A549 (cell line): ENCODE data around the gene FREY1. TPM values are rescaled to one million over a fixed set of nuclear protein-coding genes. Genes with fewer than 3 reads are reported as not detected.

Source experiments
- ATAC-seq, 2 experiments: fragments of 200-7000 bp in 1 of 2; fragments of >200 bp in 1 of 2; cut with Nextera tagmentation in 1 of 2; cut with Tn5 transposase in 1 of 2; 3 replicates each; pipeline versions ENCODE4 v1.8.0 to v1.9.1; 2018 to 2020; ENCODE audit warnings: mild to moderate bottlenecking in 1 of 2, moderate library complexity in 1 of 2
- CTCF ChIA-PET: fragments of 300-600 bp; sonication (Branson Sonifier 250); formaldehyde crosslinking; extraction: SDS; loops from one replicate; lab custom pipeline; 2021; ENCODE audit warnings: antibody characterized with exemption, inconsistent platforms; lab: Yijun Ruan, JAX
- POLR2A ChIA-PET: fragments of 350-600 bp; formaldehyde crosslinking; extraction: SDS; loops from one replicate; lab custom pipeline; 2021; ENCODE audit warnings: antibody characterized with exemption, inconsistent platforms; lab: Yijun Ruan, JAX
- DNase-seq, 2 experiments: peaks; one replicate each; pipeline versions ENCODE4 v3.0.0 to v3.0.0-alpha.2; 2011 to 2016; ENCODE audit warnings: low read depth in 1 of 2, low spot score in 1 of 2
- FAIRE-seq: peaks from 2 replicates; lab custom pipeline; 2011; peaks lifted over from hg19 to GRCh38; lab: Jason Lieb, UNC
- H3K27ac ChIP-seq, 2 experiments: fragments of >200 bp; sonication (Bioruptor Twin); formaldehyde crosslinking; 3 replicates each; pipeline ENCODE4 v1.5.1; 2016 to 2017
- H3K4me1 ChIP-seq: fragments of >200 bp; sonication (Bioruptor Twin); formaldehyde crosslinking; 3 replicates; pipeline ENCODE4 v1.6.1; 2016
- H3K4me2 ChIP-seq: fragments of >200 bp; sonication (Bioruptor Twin); formaldehyde crosslinking; 3 replicates; pipeline ENCODE4 v1.6.1; 2016
- H3K4me3 ChIP-seq: fragments of >200 bp; sonication (Bioruptor Twin); formaldehyde crosslinking; 3 replicates; pipeline ENCODE4 v1.5.1; 2016
- H3K9me3 ChIP-seq: fragments of >200 bp; sonication (Bioruptor Twin); formaldehyde crosslinking; 3 replicates; pipeline ENCODE4 v1.6.1; 2016
- BHLHE40 ChIP-seq: IDR thresholded peaks from 2 replicates; pipeline ENCODE4 v1.6.1; 2012; ENCODE audit warnings: low read depth, low read length, inconsistent platforms
- CBX2 ChIP-seq: fragments of 200-600 bp; sonication (generic); IDR thresholded peaks from 2 replicates; pipeline ENCODE4 v1.6.1; 2016; ENCODE audit warnings: low read depth, mild to moderate bottlenecking, borderline replicate concordance
- CEBPB ChIP-seq, 2 experiments: fragments of >200 bp in 1 of 2; sonication (Bioruptor Twin) in 1 of 2; formaldehyde crosslinking in 1 of 2; IDR thresholded peaks; 2 replicates each; pipeline ENCODE4 v1.6.1; 2012 to 2016
- CHD4 ChIP-seq: fragments of 200-600 bp; sonication (generic); IDR thresholded peaks from 2 replicates; pipeline ENCODE4 v1.6.1; 2016; ENCODE audit warnings: antibody characterized with exemption, mild to moderate bottlenecking, borderline replicate concordance
- EHF ChIP-seq: fragments of 250-450 bp; sonication (Bioruptor Pico); IDR thresholded peaks from 2 replicates; pipeline ENCODE4 v1.5.0; 2020; ENCODE audit warnings: mild to moderate bottlenecking
- HDAC2 ChIP-seq: fragments of 200-600 bp; sonication (generic); IDR thresholded peaks from 2 replicates; pipeline ENCODE4 v1.6.1; 2016
- HEYL ChIP-seq: fragments of 250-450 bp; sonication (Bioruptor Pico); IDR thresholded peaks from 2 replicates; pipeline ENCODE4 v1.8.0; 2021; ENCODE audit warnings: mild to moderate bottlenecking, moderate library complexity
- HOXB13 ChIP-seq: fragments of 250-450 bp; sonication (Bioruptor Pico); IDR thresholded peaks from 2 replicates; pipeline ENCODE4 v1.5.0; 2020; ENCODE audit warnings: low read depth, mild to moderate bottlenecking, moderate library complexity
- HOXB5 ChIP-seq: fragments of 250-450 bp; sonication (Bioruptor Pico); IDR thresholded peaks from 2 replicates; pipeline ENCODE4 v1.5.0; 2020; ENCODE audit warnings: mild to moderate bottlenecking, moderate library complexity
- MYC ChIP-seq: IDR thresholded peaks from 2 replicates; pipeline ENCODE4 v1.6.1; 2012; ENCODE audit warnings: mild to moderate bottlenecking, inconsistent platforms, low read length, improper control_type of control experiment, borderline replicate concordance
- NFE2L2 ChIP-seq: fragments of 150-350 bp; conservative IDR thresholded peaks from 2 replicates; pipeline ENCODE4 v1.6.1; 2014; ENCODE audit warnings: low read length
- NR3C1 ChIP-seq: fragments of >200 bp; sonication (Bioruptor Twin); formaldehyde crosslinking; IDR thresholded peaks from 3 replicates; pipeline ENCODE4 v1.6.1; 2017
- REST ChIP-seq: fragments of 200-600 bp; sonication (generic); IDR thresholded peaks from 2 replicates; pipeline ENCODE4 v1.6.1; 2016; ENCODE audit warnings: antibody characterized with exemption, mild to moderate bottlenecking, moderate library complexity
- RFX5 ChIP-seq: fragments of 450-650 bp; IDR thresholded peaks from 2 replicates; pipeline ENCODE4 v1.7.1; 2014; ENCODE audit warnings: antibody characterized with exemption, mild to moderate bottlenecking, moderate library complexity
- TFCP2L1 ChIP-seq: fragments of 250-450 bp; sonication (Bioruptor Pico); IDR thresholded peaks from 2 replicates; pipeline ENCODE4 v1.5.0; 2021; ENCODE audit warnings: mild to moderate bottlenecking
- TP53 ChIP-seq: fragments of 250-450 bp; sonication (Bioruptor Pico); IDR thresholded peaks from 2 replicates; pipeline ENCODE4 v1.5.0; 2021; ENCODE audit warnings: mild to moderate bottlenecking, moderate library complexity
- WGBS: methylation state at CpG from one replicate; pipeline ENCODE4 v1.1.6; 2017; ENCODE audit errors: missing lambda C conversion rate; 5-methylcytosine and 5-hydroxymethylcytosine counted together
- polyA plus RNA-seq, 4 experiments: library from polyadenylated mRNA; depleted of rRNA in 3 of 4; stranded (reverse); fragments of >200 nt; fragmentation: RNase III in 1 of 4; extraction: RNeasy Plus Mini Kit Qiagen cat#74134 plus additional on column Dnase treatment in 1 of 4; gene quantifications; 2 replicates in 3 of 4; 3 replicates in 1 of 4; pipeline ENCODE4 v1.2.3, GENCODE V29; 2011 to 2017
- TF ChIP-seq, protein P1 (sequence below): IDR thresholded peaks from 2 replicates; pipeline ENCODE4 v1.6.1; 2012
- TF ChIP-seq, protein P2 (sequence below): IDR thresholded peaks from 2 replicates; pipeline ENCODE4 v1.6.1; 2012
- TF ChIP-seq, protein P3 (sequence below): fragments of >200 bp; sonication (Bioruptor Twin); formaldehyde crosslinking; IDR thresholded peaks from 3 replicates; pipeline ENCODE4 v1.5.1; 2016
- TF ChIP-seq, protein P4 (sequence below): fragments of >200 bp; sonication (Bioruptor Twin); formaldehyde crosslinking; IDR thresholded peaks from 3 replicates; pipeline ENCODE4 v1.6.1; 2016

FREY1 gene
- polyA plus RNA-seq, 2 of the 4 experiments (the other 2 are of a cell fraction), result 0.17 to 0.21 TPM

GRCh38 chr11:45936511-45937054, 29.5 kb upstream of the FREY1 start:
- ATAC-seq, result no peak
- 93% methylated on average over 4 of the region's 4 CpGs for WGBS
- no peak overlapping the region for H3K4me3 ChIP-seq
- FAIRE-seq, result no peak
- H3K4me1 ChIP-seq, result no peaks in the 10 kb centered on the region
- CTCF ChIA-PET, result interaction anchor here (0.8 to 1.9 kb wide), 2 partner anchors 29 to 94 kb away, joined by 3 to 12 read pairs; no protein-coding TSS in a partner anchor
- TF ChIP-seq, protein P1, sequence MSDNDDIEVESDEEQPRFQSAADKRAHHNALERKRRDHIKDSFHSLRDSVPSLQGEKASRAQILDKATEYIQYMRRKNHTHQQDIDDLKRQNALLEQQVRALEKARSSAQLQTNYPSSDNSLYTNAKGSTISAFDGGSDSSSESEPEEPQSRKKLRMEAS, result no peak
- TF ChIP-seq HEYL, result no peak
- TF ChIP-seq TFCP2L1 (CRISPR knock-in tag), result no peak
- TF ChIP-seq HDAC2, result no peak
- TF ChIP-seq NR3C1, result no peak
- no peak for TF ChIP-seq BHLHE40
- TF ChIP-seq CHD4, result no peak
- no peak for TF ChIP-seq RFX5
- no peak for TF ChIP-seq HOXB5 (CRISPR knock-in tag)
- TF ChIP-seq NFE2L2, result no peak
- TF ChIP-seq, protein P2, sequence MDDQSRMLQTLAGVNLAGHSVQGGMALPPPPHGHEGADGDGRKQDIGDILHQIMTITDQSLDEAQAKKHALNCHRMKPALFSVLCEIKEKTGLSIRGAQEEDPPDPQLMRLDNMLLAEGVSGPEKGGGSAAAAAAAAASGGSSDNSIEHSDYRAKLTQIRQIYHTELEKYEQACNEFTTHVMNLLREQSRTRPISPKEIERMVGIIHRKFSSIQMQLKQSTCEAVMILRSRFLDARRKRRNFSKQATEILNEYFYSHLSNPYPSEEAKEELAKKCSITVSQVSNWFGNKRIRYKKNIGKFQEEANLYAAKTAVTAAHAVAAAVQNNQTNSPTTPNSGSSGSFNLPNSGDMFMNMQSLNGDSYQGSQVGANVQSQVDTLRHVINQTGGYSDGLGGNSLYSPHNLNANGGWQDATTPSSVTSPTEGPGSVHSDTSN, result no peak
- TF ChIP-seq, protein P3, sequence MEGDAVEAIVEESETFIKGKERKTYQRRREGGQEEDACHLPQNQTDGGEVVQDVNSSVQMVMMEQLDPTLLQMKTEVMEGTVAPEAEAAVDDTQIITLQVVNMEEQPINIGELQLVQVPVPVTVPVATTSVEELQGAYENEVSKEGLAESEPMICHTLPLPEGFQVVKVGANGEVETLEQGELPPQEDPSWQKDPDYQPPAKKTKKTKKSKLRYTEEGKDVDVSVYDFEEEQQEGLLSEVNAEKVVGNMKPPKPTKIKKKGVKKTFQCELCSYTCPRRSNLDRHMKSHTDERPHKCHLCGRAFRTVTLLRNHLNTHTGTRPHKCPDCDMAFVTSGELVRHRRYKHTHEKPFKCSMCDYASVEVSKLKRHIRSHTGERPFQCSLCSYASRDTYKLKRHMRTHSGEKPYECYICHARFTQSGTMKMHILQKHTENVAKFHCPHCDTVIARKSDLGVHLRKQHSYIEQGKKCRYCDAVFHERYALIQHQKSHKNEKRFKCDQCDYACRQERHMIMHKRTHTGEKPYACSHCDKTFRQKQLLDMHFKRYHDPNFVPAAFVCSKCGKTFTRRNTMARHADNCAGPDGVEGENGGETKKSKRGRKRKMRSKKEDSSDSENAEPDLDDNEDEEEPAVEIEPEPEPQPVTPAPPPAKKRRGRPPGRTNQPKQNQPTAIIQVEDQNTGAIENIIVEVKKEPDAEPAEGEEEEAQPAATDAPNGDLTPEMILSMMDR, result no peak
- TF ChIP-seq, all 56 proteins: peak for 0
- no peak overlapping the region for H3K4me2 ChIP-seq
- no peak for DNase-seq
- POLR2A ChIA-PET, result interaction anchor here (0.6 to 1.3 kb wide), 2 partner anchors 14 to 19 kb away, joined by 3 to 6 read pairs; partner anchors contain the start of gene PEX16
- no peaks in the 10 kb centered on the region for H3K9me3 ChIP-seq
- H3K27ac ChIP-seq, result no peak overlapping the region

DNA sequence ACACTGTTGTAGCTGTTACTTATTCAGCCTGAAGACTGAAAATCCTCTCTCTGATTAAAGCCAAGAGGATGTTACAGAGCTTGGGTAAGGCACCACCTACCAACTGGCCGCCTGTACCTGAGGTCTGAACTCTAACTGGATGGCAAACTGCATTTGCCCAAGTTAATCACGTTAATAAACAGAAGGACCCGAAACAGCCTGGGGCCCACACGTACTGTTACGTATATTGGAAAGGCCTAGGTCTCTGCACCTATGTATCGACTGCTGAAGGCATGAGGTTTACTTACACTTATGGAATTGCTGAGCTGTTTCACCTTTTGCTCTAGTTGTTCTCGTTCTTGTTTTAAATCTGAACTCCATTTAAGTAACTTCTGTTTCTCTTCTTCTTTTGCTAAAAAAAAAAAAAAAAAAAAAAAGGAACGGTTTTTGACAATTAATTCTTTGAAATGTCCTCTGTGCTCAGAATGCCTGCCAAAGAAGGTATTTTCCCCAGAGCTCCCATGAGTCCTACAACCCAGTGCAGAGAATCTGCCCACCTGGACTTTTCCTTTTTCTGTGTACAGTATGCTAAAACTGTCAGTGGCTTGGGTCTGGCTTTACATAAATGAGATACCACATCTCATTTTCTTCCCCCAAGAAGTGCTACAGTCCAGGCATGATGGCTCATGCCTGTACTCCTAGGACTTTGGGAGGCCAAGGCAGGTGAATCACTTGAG, 28.4 kb upstream of the FREY1 start:
- no peak overlapping the region for H3K4me2 ChIP-seq
- H3K4me1 ChIP-seq, result no peaks in the 10 kb centered on the region
- 87% methylated on average over 8 of the region's 8 CpGs for WGBS
- DNase-seq, result no peak
- H3K27ac ChIP-seq, result no peak overlapping the region
- no peak for ATAC-seq
- ChIA-PET CTCF (interaction anchor here (0.7 to 1.9 kb wide), 4 partner anchors 11 to 1984 kb away, joined by 3 to 12 read pairs (median 4); no protein-coding TSS in a partner anchor), POLR2A (interaction anchor here (0.7 kb wide), 1 partner anchor 14 kb away, joined by 5 read pairs; no protein-coding TSS in a partner anchor)
- no peak for TF ChIP-seq CBX2
- no peak for TF ChIP-seq MYC
- no peak for TF ChIP-seq CEBPB (IDR thresholded peaks at IDR 0.05)
- TF ChIP-seq, protein P4, sequence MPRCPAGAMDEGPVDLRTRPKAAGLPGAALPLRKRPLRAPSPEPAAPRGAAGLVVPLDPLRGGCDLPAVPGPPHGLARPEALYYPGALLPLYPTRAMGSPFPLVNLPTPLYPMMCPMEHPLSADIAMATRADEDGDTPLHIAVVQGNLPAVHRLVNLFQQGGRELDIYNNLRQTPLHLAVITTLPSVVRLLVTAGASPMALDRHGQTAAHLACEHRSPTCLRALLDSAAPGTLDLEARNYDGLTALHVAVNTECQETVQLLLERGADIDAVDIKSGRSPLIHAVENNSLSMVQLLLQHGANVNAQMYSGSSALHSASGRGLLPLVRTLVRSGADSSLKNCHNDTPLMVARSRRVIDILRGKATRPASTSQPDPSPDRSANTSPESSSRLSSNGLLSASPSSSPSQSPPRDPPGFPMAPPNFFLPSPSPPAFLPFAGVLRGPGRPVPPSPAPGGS, result no peak
- no peak for TF ChIP-seq TP53
- no peak for TF ChIP-seq REST
- no peak for TF ChIP-seq EHF (CRISPR knock-in tag)
- TF ChIP-seq HOXB13, result no peak
- no peaks in the 10 kb centered on the region for H3K9me3 ChIP-seq
- no peak overlapping the region for H3K4me3 ChIP-seq
- FAIRE-seq, result no peak
